Sigmoid colon (tissue), 7 donors: ENCODE results near the gene NOL8. TPM values are rescaled to one million over a fixed set of nuclear protein-coding genes. Genes with fewer than 3 reads are reported as not detected.

Source experiments
- DNase-seq: peaks from one replicate; pipeline ENCODE4 v3.0.0-alpha.2; 2019
- H3K27ac ChIP-seq, 4 donors: fragments of 200-600 bp; sonication (generic); one replicate each; pipeline ENCODE4 v1.5.1; 2016 to 2019; ENCODE audit warnings: mild to moderate bottlenecking in 1 of 4
- H3K27me3 ChIP-seq, 3 donors: fragments of 200-600 bp; sonication (generic); one replicate each; pipeline ENCODE4 v1.5.1; 2019; ENCODE audit warnings: mild to moderate bottlenecking in 1 of 3
- H3K36me3 ChIP-seq, 4 donors: fragments of 200-600 bp; sonication (generic); one replicate each; pipeline ENCODE4 v1.5.1; 2016 to 2019
- H3K4me1 ChIP-seq, 4 donors: fragments of 200-600 bp; sonication (generic); one replicate each; pipeline ENCODE4 v1.5.1; 2017 to 2019
- H3K4me3 ChIP-seq, 4 donors: fragments of 200-600 bp; sonication (generic); one replicate each; pipeline ENCODE4 v1.5.1; 2017 to 2019; ENCODE audit warnings: mild to moderate bottlenecking in 2 of 4, moderate library complexity in 1 of 4
- H3K9me3 ChIP-seq, 4 donors: fragments of 200-600 bp in 3 of 4; sonication (generic) in 3 of 4; one replicate each; pipeline versions ENCODE4 v1.5.1 to v1.6.1; 2013 to 2019
- CTCF ChIP-seq, 4 experiments: fragments of 450-650 bp in 3 of 4; fragments of 200-600 bp in 1 of 4; IDR thresholded peaks; one replicate each; pipeline ENCODE4 v1.5.1; 2016 to 2019; ENCODE audit warnings: antibody characterized with exemption in 4 of 4, mild to moderate bottlenecking in 3 of 4, moderate library complexity in 2 of 4
- EP300 ChIP-seq, 4 donors: sonication (generic); formaldehyde crosslinking; IDR thresholded peaks; one replicate each; pipeline ENCODE4 v1.6.1; 2017; ENCODE audit warnings: antibody characterized with exemption in 4 of 4
- POLR2A ChIP-seq, 2 donors: fragments of 450-650 bp; IDR thresholded peaks; one replicate each; pipeline ENCODE4 v1.6.1; 2016; ENCODE audit warnings: antibody characterized with exemption in 2 of 2, mild to moderate bottlenecking in 2 of 2, moderate library complexity in 2 of 2
- POLR2AphosphoS5 ChIP-seq, 4 donors: sonication (generic); formaldehyde crosslinking; IDR thresholded peaks; one replicate each; pipeline ENCODE4 v1.6.1; 2017; ENCODE audit warnings: antibody characterized with exemption in 4 of 4
- WGBS, 2 donors: extraction: QIAGEN DNeasy Blood & Tissue Kit; methylation state at CpG; one replicate each; pipeline ENCODE4 v1.1.7; 2013; 5-methylcytosine and 5-hydroxymethylcytosine counted together
- intact Hi-C: fragments of 100-400 bp; cut with DNase I; formaldehyde crosslinking; loops from one replicate; pipeline ENCODE4 v1.15.1; 2023
- polyA plus RNA-seq, 3 donors: library from polyadenylated mRNA; stranded (reverse); fragments of 200-250 nt; gene quantifications; one replicate each; pipeline ENCODE4 v1.2.3, GENCODE V29; 2013
- total RNA-seq, 4 donors: library from RNA; depleted of rRNA; stranded (reverse); fragments of >200 nt; gene quantifications; one replicate each; pipeline ENCODE4 v1.1.0, GENCODE V29; 2016
- donor health status: healthy with polysubstance abuse.
- donor health status: Bipolar disorder and iron deficiency.
- donor health status: healthy.

Gene NOL8
- total and polyA plus RNA-seq, 7 donors: 7.9 to 32.1 (median 23.9) TPM

- TF ChIP-seq EP300 (IDR thresholded peaks at IDR 0.05) (no peak), POLR2AphosphoS5 (IDR thresholded peaks at IDR 0.05) (no peak), CTCF (IDR thresholded peaks at IDR 0.05) (no peak), POLR2A (IDR thresholded peaks at IDR 0.05) (no peak)
- H3K27ac ChIP-seq: no peak overlapping the region
- peaks cover 36 to 100% (median 76%) of the 10 kb centered on the region in 4 donors for H3K36me3 ChIP-seq
- H3K9me3 ChIP-seq: no peaks in the 10 kb centered on the region
- intact Hi-C loops: no loop called here
- H3K4me1 ChIP-seq: no peaks in the 10 kb centered on the region
- no peaks in the 10 kb centered on the region for H3K27me3 ChIP-seq
- DNase-seq: no peak
- 78 to 93% methylated on average over 3 of the region's 3 CpGs for WGBS, 2 donors
- no peak overlapping the region for H3K4me3 ChIP-seq
Observed at GRCh38 chr9:92265154-92265553, 60.0 kb downstream of the NOL8 start.

GRCh38 chr9:92263131-92263530 lies 62.0 kb downstream of the NOL8 start:
- H3K4me1 ChIP-seq: no peaks in the 10 kb centered on the region
- H3K9me3 ChIP-seq: no peaks in the 10 kb centered on the region
- H3K27me3 ChIP-seq: no peaks in the 10 kb centered on the region
- intact Hi-C loops: no loop called here
- no peak overlapping the region for H3K27ac ChIP-seq
- WGBS, 2 donors: 40 to 62% methylated on average over 1 of the region's 1 CpG
- no peak overlapping the region for H3K4me3 ChIP-seq
- DNase-seq: no peak
- peaks cover 43 to 100% (median 82%) of the 10 kb centered on the region in 4 donors for H3K36me3 ChIP-seq
- TF ChIP-seq CTCF (IDR thresholded peaks at IDR 0.05) (no peak), POLR2AphosphoS5 (IDR thresholded peaks at IDR 0.05) (no peak), EP300 (IDR thresholded peaks at IDR 0.05) (no peak), POLR2A (IDR thresholded peaks at IDR 0.05) (no peak)

GRCh38 chr9:92257327-92257726 lies 67.8 kb downstream of the NOL8 start:
- intact Hi-C loops: no loop called here
- DNase-seq: no peak
- no peaks in the 10 kb centered on the region for H3K4me1 ChIP-seq
- no peak overlapping the region for H3K27ac ChIP-seq
- H3K36me3 ChIP-seq: peaks cover 40 to 99% (median 74%) of the 10 kb centered on the region in 4 donors
- TF ChIP-seq POLR2A (IDR thresholded peaks at IDR 0.05): no peak
- TF ChIP-seq POLR2AphosphoS5 (IDR thresholded peaks at IDR 0.05): no peak
- TF ChIP-seq EP300 (IDR thresholded peaks at IDR 0.05): no peak
- TF ChIP-seq CTCF (IDR thresholded peaks at IDR 0.05): no peak
- H3K4me3 ChIP-seq: no peak overlapping the region
- H3K27me3 ChIP-seq: no peaks in the 10 kb centered on the region
- 28 to 79% methylated on average over 2 of the region's 2 CpGs for WGBS, 2 donors
- no peaks in the 10 kb centered on the region for H3K9me3 ChIP-seq

GRCh38 chr9:92254381-92255337 lies 70.5 kb downstream of the NOL8 start:
- 88 to 90% methylated on average over 19 of the region's 19 CpGs for WGBS, 2 donors
- H3K4me1 ChIP-seq: no peaks in the 10 kb centered on the region
- DNase-seq: no peak
- TF ChIP-seq CTCF (IDR thresholded peaks at IDR 0.05) (no peak), EP300 (IDR thresholded peaks at IDR 0.05) (no peak), POLR2AphosphoS5 (IDR thresholded peaks at IDR 0.05) (no peak)
- H3K27ac ChIP-seq: no peak overlapping the region
- intact Hi-C loops: no loop called here
- no peak overlapping the region for H3K4me3 ChIP-seq
- no peaks in the 10 kb centered on the region for H3K27me3 ChIP-seq
- no peaks in the 10 kb centered on the region for H3K9me3 ChIP-seq
- H3K36me3 ChIP-seq: peaks cover 37 to 99% (median 72%) of the 10 kb centered on the region in 4 donors
